K562 (cell line): Measurements from ENCODE around the gene EDARADD. TPM values are rescaled to one million over a fixed set of nuclear protein-coding genes. Genes with fewer than 3 reads are reported as not detected.

Source experiments
- ARID4B ChIP-seq: sonication (generic); formaldehyde crosslinking; IDR thresholded peaks from 2 replicates; pipeline ENCODE4 v1.8.0; 2022; ENCODE audit warnings: mild to moderate bottlenecking, missing genetic modification reagents
- BCOR ChIP-seq: fragments of 450-650 bp; IDR thresholded peaks from 2 replicates; pipeline ENCODE4 v1.6.1; 2016
- GABPB1 ChIP-seq: sonication (generic); formaldehyde crosslinking; IDR thresholded peaks from 2 replicates; pipeline ENCODE4 v1.8.0; 2022; ENCODE audit warnings: mild to moderate bottlenecking, missing genetic modification reagents
- KDM2B ChIP-seq: fragments of 250-450 bp; sonication (Bioruptor Pico); IDR thresholded peaks from 2 replicates; pipeline ENCODE4 v1.8.0; 2021; ENCODE audit warnings: mild to moderate bottlenecking, moderate library complexity
- LCOR ChIP-seq: sonication (generic); formaldehyde crosslinking; IDR thresholded peaks from 2 replicates; pipeline ENCODE4 v1.8.0; 2022; ENCODE audit warnings: mild to moderate bottlenecking, missing genetic modification reagents
- MTA1 ChIP-seq: fragments of 450-650 bp; IDR thresholded peaks from 2 replicates; pipeline ENCODE4 v1.6.1; 2017; ENCODE audit warnings: borderline replicate concordance
- NEUROD1 ChIP-seq: fragments of 150-350 bp; IDR thresholded peaks from 2 replicates; pipeline ENCODE4 v1.6.1; 2014; ENCODE audit warnings: borderline replicate concordance, low read length, low read depth; ENCODE audit not compliant: partially characterized antibody
- NUFIP1 ChIP-seq: fragments of 450-650 bp; IDR thresholded peaks from 2 replicates; pipeline ENCODE4 v1.6.1; 2018; ENCODE audit not compliant: partially characterized antibody
- RBM17 ChIP-seq: fragments of 200-400 bp; formaldehyde crosslinking; IDR thresholded peaks from 2 replicates; pipeline ENCODE4 v1.6.1; 2017; ENCODE audit warnings: low read depth, mild to moderate bottlenecking, low read length, borderline replicate concordance
- RBM34 ChIP-seq: fragments of 200-400 bp; formaldehyde crosslinking; IDR thresholded peaks from 2 replicates; pipeline ENCODE4 v1.6.1; 2018; ENCODE audit warnings: low read length, borderline replicate concordance; ENCODE audit not compliant: insufficient read depth
- REST ChIP-seq, 2 experiments: fragments of 450-650 bp; formaldehyde crosslinking in 1 of 2; IDR thresholded peaks; 2 replicates each; pipeline versions ENCODE4 v1.4.0 to v1.6.1; 2014 to 2020; ENCODE audit warnings: mild to moderate bottlenecking in 2 of 2, borderline replicate concordance in 1 of 2, low read depth in 1 of 2
- TAF9B ChIP-seq: fragments of 450-650 bp; IDR thresholded peaks from 2 replicates; pipeline ENCODE4 v1.6.1; 2018; ENCODE audit warnings: mild to moderate bottlenecking; ENCODE audit not compliant: partially characterized antibody
- TGIF2 ChIP-seq: sonication (generic); formaldehyde crosslinking; IDR thresholded peaks from 2 replicates; pipeline ENCODE4 v1.8.1; 2022; ENCODE audit warnings: mild to moderate bottlenecking, missing genetic modification reagents, moderate library complexity
- polyA plus RNA-seq, 8 experiments: library from polyadenylated mRNA; depleted of rRNA in 4 of 8; stranded (reverse) in 5 of 8; unstranded in 3 of 8; fragments of >200 nt; fragmentation: Nextera tagmentation in 2 of 8; fragmentation: Illumina TruSeq in 1 of 8; extraction: Ambion mirVana in 2 of 8; extraction: Trizol in 1 of 8; gene quantifications; 2 replicates each; pipeline versions ENCODE4 v1.2.1 to v1.2.3, GENCODE V29; 2011 to 2014; ENCODE audit warnings: inconsistent platforms in 1 of 8, missing spikeins in 1 of 8
- total RNA-seq, 7 experiments: library from RNA; depleted of rRNA in 6 of 7; stranded (reverse); fragments of >200 nt in 6 of 7; fragmentation: Illumina TruSeq in 2 of 7; extraction: Trizol in 2 of 7; gene quantifications; 2 replicates each; pipeline versions ENCODE4 v1.2.1 to v1.2.3, GENCODE V29; 2011 to 2021; ENCODE audit warnings: low replicate concordance in 1 of 7

Gene EDARADD
- total and polyA plus RNA-seq, 9 of the 15 experiments (the other 6 are each of a cell fraction or from before 2014, with no cell fraction given) = 0.46 to 32.4 (median 20.6) TPM

GRCh38 chr1:236351875-236352573, 42.1 kb upstream of the EDARADD start (continued):
- TF ChIP-seq REST (IDR thresholded peaks at IDR 0.05; ENCODE audit: borderline replicate concordance) (peak; percentile 88), REST (CRISPR knock-in tag; IDR thresholded peaks at IDR 0.05; ENCODE audit: low read depth) (peak; percentile 40; the same call in 1 of the 2 replicates), ARID4B (CRISPR knock-in tag) (no peak), TGIF2 (no peak), KDM2B (CRISPR knock-in tag) (no peak), GABPB1 (0 out of 2 replicates have a peak, but pooled peaks have one; percentile 2), TAF9B (no peak), MTA1 (peak; percentile 72), NUFIP1 (peak; percentile 49), NEUROD1 (peak; percentile 71), LCOR (CRISPR knock-in tag) (0 out of 2 replicates have a peak, but pooled peaks have one; percentile 2), BCOR (no peak), RBM17 (no peak), RBM34 (no peak)
